PC-9 (cell line): ENCODE measurements around the gene NGEF. TPM values are rescaled to one million over a fixed set of nuclear protein-coding genes. Genes with fewer than 3 reads are reported as not detected.

Experiments
- BruUV-seq: library from RNA; stranded (reverse); fragments of 400-500 nt; replicated peaks from 2 replicates; lab custom pipeline; 2021; lab: Mats Ljungman, UMichigan
- CTCF ChIA-PET: fragments of 300-600 bp; sonication (Branson Sonifier 250); formaldehyde crosslinking; loops from one replicate; lab custom pipeline; 2022; ENCODE audit warnings: antibody characterized with exemption; lab: Charles Lee
- POLR2A ChIA-PET: fragments of 300-600 bp; sonication (Branson Sonifier 250); formaldehyde crosslinking; loops from one replicate; lab custom pipeline; 2022; ENCODE audit warnings: antibody characterized with exemption; ENCODE audit not compliant: unreplicated experiment; lab: Charles Lee
- DNase-seq, 2 experiments: peaks; one replicate each; pipeline versions ENCODE4 v3.0.0 to v3.0.0-alpha.2; 2015 to 2022; ENCODE audit warnings: mixed read lengths in 1 of 2
- H2AFZ ChIP-seq: fragments of 200-600 bp; sonication (generic); 2 replicates; pipeline ENCODE4 v1.8.1; 2017; ENCODE audit warnings: antibody characterized with exemption
- H3F3A ChIP-seq: fragments of 200-600 bp; sonication (generic); 2 replicates; pipeline ENCODE4 v1.8.1; 2017; ENCODE audit warnings: antibody characterized with exemption, mild to moderate bottlenecking, low read depth; ENCODE audit not compliant: insufficient read depth
- H3K27ac ChIP-seq: fragments of 200-600 bp; sonication (generic); 2 replicates; pipeline ENCODE4 v1.6.1; 2016; ENCODE audit warnings: mixed run types
- H3K27me3 ChIP-seq: fragments of 200-600 bp; sonication (generic); 2 replicates; pipeline ENCODE4 v1.6.1; 2016; ENCODE audit warnings: low read depth, mixed run types; ENCODE audit not compliant: insufficient read depth
- H3K36me3 ChIP-seq: fragments of 200-600 bp; sonication (generic); 2 replicates; pipeline ENCODE4 v1.6.1; 2016; ENCODE audit warnings: low read depth, mixed run types
- H3K4me1 ChIP-seq: fragments of 200-600 bp; sonication (generic); replicated peaks from 2 replicates; pipeline ENCODE4 v1.6.1; 2016; ENCODE audit warnings: mixed run types; ENCODE audit not compliant: insufficient read depth
- H3K4me2 ChIP-seq: fragments of 200-600 bp; sonication (generic); 2 replicates; pipeline ENCODE4 v1.6.1; 2017; ENCODE audit warnings: mixed run types
- H3K4me3 ChIP-seq: fragments of 200-600 bp; sonication (generic); 2 replicates; pipeline ENCODE4 v1.6.1; 2016; ENCODE audit warnings: mixed run types
- H3K79me2 ChIP-seq: fragments of 200-600 bp; sonication (generic); 2 replicates; pipeline ENCODE4 v1.6.1; 2017; ENCODE audit warnings: low read depth, mixed run types
- H3K9me2 ChIP-seq: fragments of 200-600 bp; sonication (generic); 2 replicates; pipeline ENCODE4 v1.8.1; 2017; ENCODE audit warnings: mild to moderate bottlenecking; ENCODE audit not compliant: insufficient read depth
- H3K9me3 ChIP-seq: fragments of 200-600 bp; sonication (generic); 2 replicates; pipeline ENCODE4 v1.8.1; 2016; ENCODE audit warnings: low read depth; ENCODE audit not compliant: insufficient read depth
- H4K20me1 ChIP-seq: fragments of 200-600 bp; sonication (generic); 2 replicates; pipeline ENCODE4 v1.8.1; 2017; ENCODE audit not compliant: insufficient read depth
- CTCF ChIP-seq: fragments of 200-600 bp; sonication (generic); conservative IDR thresholded peaks from 2 replicates; pipeline ENCODE4 v1.6.1; 2017; ENCODE audit warnings: mixed run types, antibody characterized with exemption, mild to moderate bottlenecking, moderate library complexity
- EZH2 ChIP-seq: fragments of 200-600 bp; sonication (generic); IDR thresholded peaks from 2 replicates; pipeline ENCODE4 v1.8.0; 2017; ENCODE audit warnings: antibody characterized with exemption, low read depth
- intact Hi-C: fragments of 100-400 bp; cut with micrococcal nuclease; formaldehyde crosslinking; loops from one replicate; pipeline ENCODE4 v1.10.0; 2022; ENCODE audit not compliant: unreplicated experiment
- total RNA-seq: library from RNA; stranded (reverse); gene quantifications from 2 replicates; pipeline ENCODE4 v1.2.3, GENCODE V29; 2021

Gene NGEF
- total RNA-seq, 1 experiment from 2014 or later, result 55.3 TPM

DNA sequence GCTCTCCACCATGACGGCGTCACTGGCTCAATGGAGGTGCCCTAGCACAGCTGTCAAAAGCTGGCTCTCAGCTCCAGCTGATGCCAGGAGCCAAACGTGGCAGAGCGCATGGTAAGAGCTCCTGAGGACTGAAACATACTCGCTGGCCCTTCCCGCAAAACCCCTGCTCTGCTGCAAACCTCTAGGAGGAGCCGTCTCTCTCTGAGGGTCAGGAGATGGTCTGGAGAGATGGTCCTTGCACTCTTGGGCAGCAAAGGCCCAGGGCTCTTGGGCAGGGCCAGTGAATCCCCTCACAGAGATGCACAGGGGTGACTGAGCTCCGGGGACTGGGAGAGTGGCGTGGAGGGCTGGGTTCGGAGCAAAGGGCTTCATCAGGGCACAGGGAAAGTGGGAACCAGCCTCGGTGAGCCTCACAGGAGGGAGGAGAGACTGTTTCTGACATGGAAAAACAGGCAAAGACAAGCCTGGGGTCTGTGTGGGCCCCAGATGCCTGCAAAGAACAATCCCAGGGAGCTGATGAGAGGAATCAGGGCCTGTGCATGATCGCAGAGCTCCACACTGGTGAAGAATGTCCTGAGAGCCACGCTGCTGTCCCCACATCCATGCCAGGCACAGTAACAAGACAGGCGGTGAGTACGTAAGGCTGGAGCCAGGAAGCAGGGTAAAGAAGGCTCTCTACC is 125.7 kb downstream of the NGEF start:
- DNase-seq, result no peak
- Histone ChIP-seq H3K9me3 (no peaks in the 10 kb centered on the region), H3K36me3 (no peaks in the 10 kb centered on the region), H2AFZ (no peak overlapping the region), H3K9me2 (no peaks in the 10 kb centered on the region), H4K20me1 (no peaks in the 10 kb centered on the region), H3K79me2 (no peaks in the 10 kb centered on the region), H3K27ac (no peak overlapping the region), H3K4me1 (peaks cover 21% of the 10 kb centered on the region), H3K4me2 (no peak overlapping the region), H3F3A (peaks cover 24% of the 10 kb centered on the region; the same call in 1 of the 2 replicates), H3K27me3 (no peaks in the 10 kb centered on the region), H3K4me3 (no peak overlapping the region)
- intact Hi-C loops, result loop anchor here (10.0 kb wide), 1 partner anchor 167 kb away; no protein-coding TSS in a partner anchor
- BruUV-seq, result no TSS peak
- TF ChIP-seq EZH2 (no peak), CTCF (no peak)
- ChIA-PET POLR2A (no interaction called here), CTCF (no interaction called here)

DNA sequence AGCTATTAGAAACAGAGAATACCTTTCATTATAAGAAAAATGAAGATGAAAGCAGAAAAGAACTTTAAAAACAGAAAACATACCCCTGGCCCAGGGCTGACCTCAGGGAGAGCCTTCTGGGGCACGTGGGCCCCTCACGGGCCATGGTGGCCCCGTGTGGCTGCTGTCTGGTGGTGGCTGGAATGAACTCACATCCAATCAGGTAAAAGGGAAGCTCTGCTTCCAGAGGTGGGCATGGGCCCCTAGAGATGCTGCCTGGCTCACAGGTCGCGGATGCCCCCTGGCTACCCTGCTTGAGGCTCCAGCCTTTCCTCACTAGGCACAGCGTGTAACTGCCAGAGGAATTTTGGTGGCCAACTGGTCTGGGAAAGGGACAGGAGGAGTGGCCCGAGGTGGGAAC is 126.4 kb downstream of the NGEF start:
- intact Hi-C loops, result loop anchor here (10.0 kb wide), 1 partner anchor 168 kb away; no protein-coding TSS in a partner anchor
- BruUV-seq, result no TSS peak
- no peaks in the 10 kb centered on the region for H3K36me3 ChIP-seq
- H4K20me1 ChIP-seq, result no peaks in the 10 kb centered on the region
- ChIA-PET POLR2A (no interaction called here), CTCF (no interaction called here)
- peaks cover 24% of the 10 kb centered on the region; the same call in 1 of the 2 replicates for H3F3A ChIP-seq
- H3K4me3 ChIP-seq, result no peak overlapping the region
- no peak for DNase-seq
- H2AFZ ChIP-seq, result no peak overlapping the region
- TF ChIP-seq CTCF (no peak), EZH2 (no peak)
- peaks cover 21% of the 10 kb centered on the region for H3K4me1 ChIP-seq
- no peaks in the 10 kb centered on the region for H3K79me2 ChIP-seq
- no peaks in the 10 kb centered on the region for H3K27me3 ChIP-seq
- H3K9me3 ChIP-seq, result no peaks in the 10 kb centered on the region
- no peak overlapping the region for H3K4me2 ChIP-seq
- no peaks in the 10 kb centered on the region for H3K9me2 ChIP-seq
- no peak overlapping the region for H3K27ac ChIP-seq

- Histone ChIP-seq H3K9me3 (no peaks in the 10 kb centered on the region), H4K20me1 (no peaks in the 10 kb centered on the region), H2AFZ (no peak overlapping the region), H3K27me3 (no peaks in the 10 kb centered on the region), H3K4me2 (no peak overlapping the region), H3K36me3 (no peaks in the 10 kb centered on the region), H3K4me1 (peaks cover 21% of the 10 kb centered on the region), H3K79me2 (no peaks in the 10 kb centered on the region), H3K27ac (no peak overlapping the region), H3F3A (peaks cover 24% of the 10 kb centered on the region; the same call in 1 of the 2 replicates), H3K9me2 (no peaks in the 10 kb centered on the region), H3K4me3 (no peak overlapping the region)
- ChIA-PET CTCF (no interaction called here), POLR2A (no interaction called here)
- no peak for DNase-seq
- intact Hi-C loops, result loop anchor here (10.0 kb wide), 1 partner anchor 169 kb away; no protein-coding TSS in a partner anchor
- no TSS peak for BruUV-seq
- no peak for TF ChIP-seq CTCF
Measured at GRCh38 chr2:232886176-232886575, 126.9 kb downstream of the NGEF start.
